ENCODE data around the gene IFI6. TPM values are rescaled to one million over a fixed set of nuclear protein-coding genes. Genes with fewer than 3 reads are reported as not detected.
"Not testable (repeated sequence)": the region's sequence is repeated elsewhere in the genome, so short reads cannot be mapped to it uniquely, and the experiment has no call there.

Gene IFI6
- total RNA-seq, 1 experiment from 2014 or later, result 19.4 TPM

DNA sequence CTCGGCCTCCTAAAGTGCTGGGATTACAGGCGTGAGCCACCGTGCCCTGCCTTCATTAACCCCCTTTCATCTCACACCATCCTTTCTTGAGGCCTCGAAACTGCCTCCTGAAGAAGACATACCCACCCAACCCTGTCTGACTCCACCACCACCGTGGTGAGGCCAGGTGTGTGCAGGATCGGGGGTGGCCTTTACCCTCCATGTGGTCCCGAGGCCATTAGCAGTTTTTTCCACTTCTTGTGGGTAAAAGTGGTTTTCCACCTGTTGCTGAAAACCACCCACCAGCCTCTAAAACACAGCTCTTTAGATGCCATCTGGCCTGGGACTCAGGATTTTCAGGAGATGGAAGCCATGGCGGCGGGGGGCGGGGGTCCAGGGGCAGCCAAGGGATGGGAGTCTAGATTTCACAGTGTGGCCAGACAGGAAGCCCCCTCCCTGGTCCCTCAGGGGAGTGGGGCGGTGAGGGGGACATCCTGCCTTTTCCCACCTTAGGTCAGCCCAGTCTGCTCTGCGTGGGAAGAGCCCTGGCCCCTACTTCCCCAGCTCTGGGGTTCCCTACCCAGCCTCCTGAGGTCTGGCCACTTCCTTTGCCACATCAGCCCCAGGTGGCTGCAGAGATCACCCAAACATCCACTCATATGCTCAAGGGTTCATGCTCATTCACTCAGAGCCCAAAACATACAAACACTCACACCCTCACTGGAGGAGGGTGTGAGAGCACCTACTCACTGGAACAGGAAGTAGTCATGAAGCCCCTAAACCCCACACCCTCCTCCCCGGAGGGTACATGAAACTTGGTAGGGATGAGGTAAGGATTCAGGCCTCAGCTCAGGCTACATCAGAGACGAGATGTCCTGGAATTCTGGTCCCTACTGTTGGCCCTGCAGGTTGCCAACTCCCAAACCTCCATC is 39.4 kb downstream of the IFI6 start:
- no TSS peak for BruUV-seq (replicated peaks)
- H3K27me3 ChIP-seq (replicated peaks; ENCODE audit: insufficient read depth, low read depth, low read length, poor library complexity), result no peaks in the 10 kb centered on the region
- intact Hi-C loops (cut with micrococcal nuclease; ENCODE audit: unreplicated experiment), result no loop called here
- ChIA-PET CTCF (no interaction called here), POLR2A (ENCODE audit: low non-redundant PET) (no interaction called here)
- H3K27ac ChIP-seq (ENCODE audit: low read depth, low read length, poor library complexity, severe bottlenecking), result no peak overlapping the region
- no peak for DNase-seq (ENCODE audit: low spot score)
- no peaks in the 10 kb centered on the region for H3K36me3 ChIP-seq (ENCODE audit: insufficient read depth, low read length, poor library complexity, severe bottlenecking)
- H3K4me3 ChIP-seq (ENCODE audit: low read depth, low read length, poor library complexity, severe bottlenecking), result no peak overlapping the region
- H3K9me3 ChIP-seq (ENCODE audit: low read depth, low read length, poor library complexity, severe bottlenecking), result no peaks in the 10 kb centered on the region
- H3K4me1 ChIP-seq (ENCODE audit: insufficient read depth, low read length, poor library complexity, severe bottlenecking), result no peaks in the 10 kb centered on the region
- TF ChIP-seq, protein P1, sequence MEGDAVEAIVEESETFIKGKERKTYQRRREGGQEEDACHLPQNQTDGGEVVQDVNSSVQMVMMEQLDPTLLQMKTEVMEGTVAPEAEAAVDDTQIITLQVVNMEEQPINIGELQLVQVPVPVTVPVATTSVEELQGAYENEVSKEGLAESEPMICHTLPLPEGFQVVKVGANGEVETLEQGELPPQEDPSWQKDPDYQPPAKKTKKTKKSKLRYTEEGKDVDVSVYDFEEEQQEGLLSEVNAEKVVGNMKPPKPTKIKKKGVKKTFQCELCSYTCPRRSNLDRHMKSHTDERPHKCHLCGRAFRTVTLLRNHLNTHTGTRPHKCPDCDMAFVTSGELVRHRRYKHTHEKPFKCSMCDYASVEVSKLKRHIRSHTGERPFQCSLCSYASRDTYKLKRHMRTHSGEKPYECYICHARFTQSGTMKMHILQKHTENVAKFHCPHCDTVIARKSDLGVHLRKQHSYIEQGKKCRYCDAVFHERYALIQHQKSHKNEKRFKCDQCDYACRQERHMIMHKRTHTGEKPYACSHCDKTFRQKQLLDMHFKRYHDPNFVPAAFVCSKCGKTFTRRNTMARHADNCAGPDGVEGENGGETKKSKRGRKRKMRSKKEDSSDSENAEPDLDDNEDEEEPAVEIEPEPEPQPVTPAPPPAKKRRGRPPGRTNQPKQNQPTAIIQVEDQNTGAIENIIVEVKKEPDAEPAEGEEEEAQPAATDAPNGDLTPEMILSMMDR (conservative IDR thresholded peaks at IDR 0.05; ENCODE audit: low read depth, low read length), result no peak
- TF ChIP-seq EZH2 (IDR thresholded peaks at IDR 0.05; ENCODE audit: borderline replicate concordance, low read depth, low read length, poor library complexity, severe bottlenecking), result no peak

DNA sequence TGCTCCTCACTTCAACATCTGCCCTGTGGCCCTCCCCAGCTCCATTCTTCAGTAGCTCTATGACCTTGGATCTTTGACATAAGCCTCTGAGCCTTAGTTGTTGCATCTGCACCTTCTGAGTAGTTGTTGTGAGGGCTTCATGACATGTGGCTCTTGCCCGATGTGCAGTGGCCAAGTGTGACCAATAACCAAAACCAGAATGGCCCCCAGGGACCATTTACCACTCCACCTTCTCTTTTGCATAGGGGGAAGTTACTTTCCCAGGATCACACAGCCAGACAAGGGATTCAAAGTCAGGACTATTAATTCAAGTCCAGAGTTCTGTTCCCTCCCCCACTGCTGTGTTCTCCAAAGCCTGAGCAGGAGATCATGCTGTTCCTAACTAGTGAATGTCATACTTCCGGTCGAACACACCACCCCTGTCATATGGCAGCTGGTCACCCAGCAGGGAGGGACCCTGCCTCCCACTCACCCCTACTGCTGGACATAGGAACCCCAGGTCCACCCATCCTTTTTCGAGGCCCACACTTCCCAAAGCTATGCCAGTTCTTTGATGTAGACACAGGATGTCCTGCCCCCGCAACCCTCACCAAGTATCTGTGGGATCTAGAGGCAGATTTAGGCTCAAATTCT is 41.0 kb downstream of the IFI6 start:
- H3K36me3 ChIP-seq (ENCODE audit: insufficient read depth, low read length, poor library complexity, severe bottlenecking), result no peaks in the 10 kb centered on the region
- no TSS peak for BruUV-seq (replicated peaks)
- no peak for DNase-seq (ENCODE audit: low spot score)
- ChIA-PET POLR2A (ENCODE audit: low non-redundant PET) (no interaction called here), CTCF (no interaction called here)
- H3K4me1 ChIP-seq (ENCODE audit: insufficient read depth, low read length, poor library complexity, severe bottlenecking), result no peaks in the 10 kb centered on the region
- no peak overlapping the region for H3K4me3 ChIP-seq (ENCODE audit: low read depth, low read length, poor library complexity, severe bottlenecking)
- no peaks in the 10 kb centered on the region for H3K9me3 ChIP-seq (ENCODE audit: low read depth, low read length, poor library complexity, severe bottlenecking)
- TF ChIP-seq, protein P1 (conservative IDR thresholded peaks at IDR 0.05; ENCODE audit: low read depth, low read length), result no peak
- TF ChIP-seq EZH2 (IDR thresholded peaks at IDR 0.05; ENCODE audit: borderline replicate concordance, low read depth, low read length, poor library complexity, severe bottlenecking), result no peak
- intact Hi-C loops (cut with micrococcal nuclease; ENCODE audit: unreplicated experiment), result no loop called here
- H3K27me3 ChIP-seq (replicated peaks; ENCODE audit: insufficient read depth, low read depth, low read length, poor library complexity), result no peaks in the 10 kb centered on the region
- H3K27ac ChIP-seq (ENCODE audit: low read depth, low read length, poor library complexity, severe bottlenecking), result no peak overlapping the region

DNA sequence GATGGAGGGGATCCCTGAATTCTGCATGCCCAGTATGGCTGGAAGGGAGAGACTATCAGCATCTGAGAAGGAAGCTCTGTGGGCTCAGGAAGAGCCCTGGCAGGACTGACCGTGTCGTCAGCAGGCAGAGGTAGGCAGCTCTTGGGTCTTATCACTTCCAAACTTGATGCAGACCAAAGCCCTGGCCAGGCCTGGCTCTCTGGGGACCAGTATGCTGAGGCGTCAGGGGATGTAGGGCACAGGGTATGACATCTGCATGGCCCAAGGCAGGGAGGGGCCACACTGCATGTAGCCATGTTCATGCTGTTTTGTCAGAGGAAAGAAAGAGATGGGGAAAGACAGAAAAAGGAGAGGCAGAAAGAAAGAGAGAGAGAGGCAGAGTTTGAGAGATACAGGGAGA is 43.3 kb downstream of the IFI6 start:
- ChIA-PET POLR2A (ENCODE audit: low non-redundant PET) (interaction anchor here (0.7 kb wide), 1 partner anchor 9 kb away, joined by 4 read pairs; no protein-coding TSS in a partner anchor), CTCF (no interaction called here)
- no peak for DNase-seq (ENCODE audit: low spot score)
- intact Hi-C loops (cut with micrococcal nuclease; ENCODE audit: unreplicated experiment), result no loop called here
- H3K9me3 ChIP-seq (ENCODE audit: low read depth, low read length, poor library complexity, severe bottlenecking), result no peaks in the 10 kb centered on the region
- H3K27me3 ChIP-seq (replicated peaks; ENCODE audit: insufficient read depth, low read depth, low read length, poor library complexity), result no peaks in the 10 kb centered on the region
- H3K36me3 ChIP-seq (ENCODE audit: insufficient read depth, low read length, poor library complexity, severe bottlenecking), result no peaks in the 10 kb centered on the region
- H3K27ac ChIP-seq (ENCODE audit: low read depth, low read length, poor library complexity, severe bottlenecking), result no peak overlapping the region
- BruUV-seq (replicated peaks), result no TSS peak
- no peaks in the 10 kb centered on the region for H3K4me1 ChIP-seq (ENCODE audit: insufficient read depth, low read length, poor library complexity, severe bottlenecking)
- no peak overlapping the region for H3K4me3 ChIP-seq (ENCODE audit: low read depth, low read length, poor library complexity, severe bottlenecking)
- TF ChIP-seq, protein P1 (conservative IDR thresholded peaks at IDR 0.05; ENCODE audit: low read depth, low read length), result no peak
- TF ChIP-seq EZH2 (IDR thresholded peaks at IDR 0.05; ENCODE audit: borderline replicate concordance, low read depth, low read length, poor library complexity, severe bottlenecking), result no peak

DNA sequence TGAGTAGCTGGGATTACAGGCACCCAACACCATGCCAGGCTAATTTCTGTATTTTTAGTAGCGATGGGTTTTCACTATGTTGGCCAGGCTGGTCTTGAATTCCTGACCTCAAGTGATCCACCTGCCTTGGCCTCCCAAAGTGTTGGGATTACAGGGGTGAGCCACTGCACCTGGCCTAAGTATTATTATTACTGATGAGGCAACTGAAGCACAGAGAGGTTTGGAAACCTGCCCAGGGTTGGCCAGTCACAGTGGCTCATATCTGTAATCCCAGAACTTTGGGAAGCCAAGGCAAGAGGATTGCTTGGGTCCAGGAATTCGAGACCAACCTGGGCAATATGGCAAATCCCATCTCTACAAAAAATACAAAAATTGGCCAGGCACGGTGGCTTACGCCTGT is 44.3 kb downstream of the IFI6 start:
- CTCF ChIA-PET; H3K9me3 ChIP-seq (ENCODE audit: low read depth, low read length, poor library complexity, severe bottlenecking); BruUV-seq (replicated peaks); intact Hi-C loops (cut with micrococcal nuclease; ENCODE audit: unreplicated experiment); H3K36me3 ChIP-seq (ENCODE audit: insufficient read depth, low read length, poor library complexity, severe bottlenecking); DNase-seq (ENCODE audit: low spot score); POLR2A ChIA-PET (ENCODE audit: low non-redundant PET); H3K4me3 ChIP-seq (ENCODE audit: low read depth, low read length, poor library complexity, severe bottlenecking); H3K4me1 ChIP-seq (ENCODE audit: insufficient read depth, low read length, poor library complexity, severe bottlenecking); H3K27me3 ChIP-seq (replicated peaks; ENCODE audit: insufficient read depth, low read depth, low read length, poor library complexity); H3K27ac ChIP-seq (ENCODE audit: low read depth, low read length, poor library complexity, severe bottlenecking): not testable (repeated sequence)
